Hepatocyte (in vitro differentiated cells): ENCODE results near the gene TLE7.

Experiments
- CTCF ChIP-seq: fragments of 200-600 bp; sonication (generic); IDR thresholded peaks from 2 replicates; pipeline ENCODE4 v1.5.1; 2016; ENCODE audit warnings: antibody characterized with exemption, mild to moderate bottlenecking; ENCODE audit not compliant: poor library complexity
- EZH2phosphoT487 ChIP-seq: fragments of 200-600 bp; sonication (generic); IDR thresholded peaks from one replicate; pipeline ENCODE4 v1.6.1; 2018; ENCODE audit warnings: antibody characterized with exemption, mild to moderate bottlenecking, low read depth, moderate library complexity; ENCODE audit not compliant: unreplicated experiment, severe bottlenecking

GRCh38 chr16:71409011-71409775 is 32.7 kb downstream of the TLE7 start:
- TF ChIP-seq CTCF (no peak), EZH2phosphoT487 (no peak)
